PC-9 (cell line): Measurements from ENCODE around the gene RYR2.

Experiments used
- CTCF ChIP-seq: fragments of 200-600 bp; sonication (generic); conservative IDR thresholded peaks from 2 replicates; pipeline ENCODE4 v1.6.1; 2017; ENCODE audit warnings: mixed run types, antibody characterized with exemption, mild to moderate bottlenecking, moderate library complexity
- EZH2 ChIP-seq: fragments of 200-600 bp; sonication (generic); IDR thresholded peaks from 2 replicates; pipeline ENCODE4 v1.8.0; 2017; ENCODE audit warnings: antibody characterized with exemption, low read depth

GRCh38 chr1:237303929-237304328, 261.9 kb downstream of the RYR2 start:
- TF ChIP-seq CTCF = no peak
- no peak for TF ChIP-seq EZH2
